SH-SY5Y (cell line): ENCODE measurements around the gene SF1.

Experiments
- GATA2 ChIP-seq: IDR thresholded peaks from 2 replicates; pipeline ENCODE4 v1.6.1; 2011; ENCODE audit warnings: mild to moderate bottlenecking, low read depth, low read length
- GATA3 ChIP-seq: IDR thresholded peaks from 2 replicates; pipeline ENCODE4 v1.6.1; 2011; ENCODE audit warnings: low read depth, mild to moderate bottlenecking, low read length, moderate library complexity

DNA sequence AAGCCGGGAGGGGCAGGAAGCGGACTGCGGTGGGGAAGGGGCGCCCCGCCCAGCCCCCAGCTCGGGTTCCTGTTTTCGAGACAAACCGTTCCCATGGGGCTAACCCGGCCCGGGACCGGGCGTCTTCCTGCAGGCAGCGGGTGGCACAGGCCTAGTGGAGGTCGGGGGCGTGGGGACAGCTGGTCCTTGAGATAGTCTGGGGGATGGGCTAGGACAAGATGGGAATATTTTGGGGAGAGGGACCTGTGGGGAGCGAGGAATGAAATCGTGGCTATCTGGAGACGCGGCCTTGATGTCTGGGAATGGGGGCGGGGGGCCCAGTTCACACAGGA lies 33.2 kb downstream of the SF1 start:
- TF ChIP-seq GATA2 = no peak
- no peak for TF ChIP-seq GATA3
